HCT116 (cell line): Measurements from ENCODE around the gene GSTA2. TPM values are rescaled to one million over a fixed set of nuclear protein-coding genes. Genes with fewer than 3 reads are reported as not detected.

Source experiments
- ATAC-seq: fragments of 200-7000 bp; cut with Tn5 transposase; 2 replicates; pipeline ENCODE4 v1.9.1; 2020; ENCODE audit warnings: mild to moderate bottlenecking, moderate library complexity
- BruUV-seq: library from RNA; stranded (reverse); fragments of 400-500 nt; replicated peaks from 2 replicates; lab custom pipeline; 2021; lab: Mats Ljungman, UMichigan
- CTCF ChIA-PET: fragments of 300-600 bp; sonication (Branson Sonifier 250); formaldehyde crosslinking; loops from one replicate; lab custom pipeline; 2021; ENCODE audit warnings: antibody characterized with exemption; lab: Charles Lee
- POLR2A ChIA-PET: fragments of 300-600, 350-600 bp; sonication (Branson Sonifier 250); formaldehyde crosslinking; loops from one replicate; lab custom pipeline; 2021; ENCODE audit warnings: antibody characterized with exemption; lab: Charles Lee
- RAD21 ChIA-PET, 2 experiments: fragments of 300-600 bp; sonication (Branson Sonifier 250); formaldehyde crosslinking; loops; one replicate each; lab custom pipeline; 2023; ENCODE audit warnings: low total read pairs in 2 of 2; ENCODE audit not compliant: uncharacterized antibody in 2 of 2, unreplicated experiment in 2 of 2, low non-redundant PET in 1 of 2; lab: Charles Lee
- DNase-seq: peaks from one replicate; pipeline ENCODE4 v3.0.0-alpha.2; 2010; ENCODE audit warnings: low read depth, low spot score
- H2AFZ ChIP-seq: fragments of 200-600 bp; shearing (Covaris generic), sonication (generic); 2 replicates; pipeline ENCODE4 v1.6.1; 2017; ENCODE audit warnings: low read depth, mixed run types, mixed read lengths, antibody characterized with exemption, low read length; ENCODE audit not compliant: poor library complexity, severe bottlenecking
- H3K27ac ChIP-seq: 2 replicates; pipeline ENCODE4 v1.5.1; 2012; ENCODE audit warnings: low read depth, low read length
- H3K27me3 ChIP-seq: fragments of 200-600 bp; sonication (generic); 2 replicates; pipeline ENCODE4 v1.6.1; 2016; ENCODE audit warnings: mixed run types, low read length, mixed read lengths; ENCODE audit not compliant: insufficient read depth
- H3K36me3 ChIP-seq, 2 experiments: fragments of 200-500 bp in 1 of 2; fragments of 200-600 bp in 1 of 2; sonication (Bioruptor generic) in 1 of 2; sonication (generic) in 1 of 2; 2 replicates each; pipeline versions ENCODE4 v1.5.1 to v1.6.1; 2014 to 2016; ENCODE audit warnings: low read length in 2 of 2, inconsistent platforms in 1 of 2, mixed read lengths in 1 of 2, mixed run types in 1 of 2; ENCODE audit not compliant: insufficient read depth in 2 of 2, control insufficient read depth in 1 of 2
- H3K4me1 ChIP-seq, 2 experiments: fragments of 200-600 bp in 1 of 2; sonication (generic) in 1 of 2; 2 replicates each; pipeline versions ENCODE4 v1.5.1 to v1.6.1; 2012 to 2017; ENCODE audit warnings: low read length in 2 of 2, inconsistent platforms in 1 of 2, mild to moderate bottlenecking in 1 of 2, mixed read lengths in 1 of 2, mixed run types in 1 of 2, moderate library complexity in 1 of 2; ENCODE audit not compliant: insufficient read depth in 2 of 2, control insufficient read depth in 1 of 2
- H3K4me2 ChIP-seq: fragments of 200-600 bp; sonication (generic); 2 replicates; pipeline ENCODE4 v1.6.1; 2017; ENCODE audit warnings: mixed run types, low read length, mixed read lengths
- H3K4me3 ChIP-seq, 2 experiments: fragments of 200-600 bp in 1 of 2; sonication (generic) in 1 of 2; replicated peaks in 1 of 2; 2 replicates each; pipeline ENCODE4 v1.5.1; 2011 to 2016; ENCODE audit warnings: low read length in 2 of 2, control low read depth in 1 of 2, low read depth in 1 of 2, mild to moderate bottlenecking in 1 of 2, mixed read lengths in 1 of 2, mixed run types in 1 of 2
- H3K79me2 ChIP-seq: fragments of 200-600 bp; sonication (generic); 2 replicates; pipeline ENCODE4 v1.6.1; 2017; ENCODE audit warnings: mild to moderate bottlenecking, mixed run types, low read length, moderate library complexity, mixed read lengths; ENCODE audit not compliant: insufficient read depth
- H3K9ac ChIP-seq: fragments of 200-600 bp; sonication (generic); 2 replicates; pipeline ENCODE4 v1.6.1; 2016; ENCODE audit warnings: low read length, mixed read lengths
- H3K9me2 ChIP-seq: fragments of 200-600 bp; sonication (generic), shearing (Covaris generic); 2 replicates; pipeline ENCODE4 v1.6.1; 2017; ENCODE audit warnings: mixed run types, mild to moderate bottlenecking, moderate library complexity; ENCODE audit not compliant: insufficient read depth
- H3K9me3 ChIP-seq, 2 experiments: fragments of 200-500 bp in 1 of 2; fragments of 200-600 bp in 1 of 2; sonication (Bioruptor generic) in 1 of 2; sonication (generic) in 1 of 2; 2 replicates each; pipeline ENCODE4 v1.6.1; 2014 to 2017; ENCODE audit warnings: low read length in 2 of 2, mixed read lengths in 2 of 2, inconsistent platforms in 1 of 2, low read depth in 1 of 2, mild to moderate bottlenecking in 1 of 2, mixed run types in 1 of 2, moderate library complexity in 1 of 2; ENCODE audit not compliant: control insufficient read depth in 1 of 2, insufficient read depth in 1 of 2
- H4K20me1 ChIP-seq: fragments of 200-600 bp; sonication (generic), shearing (Covaris generic); 2 replicates; pipeline ENCODE4 v1.6.1; 2017; ENCODE audit warnings: mixed run types, mild to moderate bottlenecking, moderate library complexity; ENCODE audit not compliant: insufficient read depth
- CBX3 ChIP-seq: IDR thresholded peaks from 2 replicates; pipeline ENCODE4 v1.6.1; 2012; ENCODE audit warnings: low read depth
- CEBPB ChIP-seq: IDR thresholded peaks from 2 replicates; pipeline ENCODE4 v1.6.1; 2012; ENCODE audit warnings: low read depth
- EGR1 ChIP-seq: IDR thresholded peaks from 2 replicates; pipeline ENCODE4 v1.6.1; 2012; ENCODE audit warnings: low read depth
- ELF1 ChIP-seq: IDR thresholded peaks from 2 replicates; pipeline ENCODE4 v1.6.1; 2012; ENCODE audit warnings: low read depth, borderline replicate concordance
- EZH2 ChIP-seq: fragments of 200-600 bp; sonication (generic); IDR thresholded peaks from 2 replicates; pipeline ENCODE4 v1.6.1; 2017; ENCODE audit warnings: antibody characterized with exemption, mixed run types
- MAX ChIP-seq: IDR thresholded peaks from 2 replicates; pipeline ENCODE4 v1.6.1; 2012
- POLR2A ChIP-seq: IDR thresholded peaks from 2 replicates; pipeline ENCODE4 v1.7.0; 2011; ENCODE audit warnings: borderline replicate concordance; ENCODE audit not compliant: insufficient read depth, insufficient read length; ENCODE audit errors: extremely low read depth
- POLR2AphosphoS5 ChIP-seq: IDR thresholded peaks from 2 replicates; pipeline ENCODE4 v1.6.1; 2011; ENCODE audit warnings: mild to moderate bottlenecking, low read depth, low read length, moderate library complexity
- RAD21 ChIP-seq: IDR thresholded peaks from 2 replicates; pipeline ENCODE4 v1.6.1; 2012; ENCODE audit warnings: low read depth, mild to moderate bottlenecking
- SP1 ChIP-seq: IDR thresholded peaks from 2 replicates; pipeline ENCODE4 v1.6.1; 2012; ENCODE audit warnings: low read depth
- SRF ChIP-seq: IDR thresholded peaks from 2 replicates; pipeline ENCODE4 v1.6.1; 2012; ENCODE audit warnings: low read depth
- YY1 ChIP-seq: IDR thresholded peaks from 2 replicates; pipeline ENCODE4 v1.6.1; 2011; ENCODE audit warnings: low read length, low read depth, moderate library complexity, mild to moderate bottlenecking; ENCODE audit not compliant: insufficient replicate concordance; ENCODE audit errors: extremely low read depth
- ZFX ChIP-seq: fragments of 450-650 bp; IDR thresholded peaks from 2 replicates; pipeline ENCODE4 v1.6.1; 2017
- intact Hi-C: fragments of 100-400 bp; cut with micrococcal nuclease; formaldehyde crosslinking; loops from 2 replicates; pipeline ENCODE4 v1.10.0; 2022
- total RNA-seq: library from RNA; stranded (reverse); gene quantifications from one replicate; pipeline ENCODE4 v1.2.1, GENCODE V29; 2021; ENCODE audit not compliant: unreplicated experiment

The GSTA2 gene
- total RNA-seq, 1 experiment from 2014 or later = not detected

- intact Hi-C loops = no loop called here
- H3K79me2 ChIP-seq = no peaks in the 10 kb centered on the region
- no peaks in the 10 kb centered on the region for H3K27me3 ChIP-seq
- no peaks in the 10 kb centered on the region for H3K9me3 ChIP-seq
- no peak overlapping the region for H2AFZ ChIP-seq
- H3K4me2 ChIP-seq = no peak overlapping the region
- H3K9me2 ChIP-seq = no peaks in the 10 kb centered on the region
- no TSS peak for BruUV-seq
- TF ChIP-seq POLR2AphosphoS5 (no peak), YY1 (no peak), POLR2A (no peak), RAD21 (no peak), CBX3 (no peak), ZFX (no peak), MAX (no peak), ELF1 (no peak), CEBPB (no peak)
- TF ChIP-seq, all 23 proteins: peak for 0
- ATAC-seq (no peak), DNase-seq (no peak)
- RAD21 ChIA-PET = interaction anchor here in 1 of 2 experiments (0.7 kb wide), 1 partner anchor 263 kb away, joined by 4 read pairs; the partner anchor contains the start of gene GSTA4
- Histone ChIP-seq H3K9ac (no peak overlapping the region), H4K20me1 (no peaks in the 10 kb centered on the region), H3K4me3 (no peak overlapping the region), H3K4me1 (no peaks in the 10 kb centered on the region), H3K27ac (no peak overlapping the region), H3K36me3 (no peaks in the 10 kb centered on the region)
- CTCF ChIA-PET = no interaction called here
- POLR2A ChIA-PET = no interaction called here
These were observed 31.6 kb downstream of the GSTA2 start for GRCh38 chr6:52731719-52732118.

- Histone ChIP-seq H2AFZ (no peak overlapping the region), H4K20me1 (no peaks in the 10 kb centered on the region), H3K9me2 (no peaks in the 10 kb centered on the region), H3K4me2 (no peak overlapping the region), H3K4me3 (no peak overlapping the region), H3K9ac (no peak overlapping the region), H3K4me1 (peaks cover 0 to 14% of the 10 kb centered on the region in 2 experiments; a peak in 1 of 4 replicates), H3K27me3 (no peaks in the 10 kb centered on the region), H3K36me3 (no peaks in the 10 kb centered on the region), H3K9me3 (no peaks in the 10 kb centered on the region), H3K27ac (no peak overlapping the region), H3K79me2 (no peaks in the 10 kb centered on the region)
- intact Hi-C loops = no loop called here
- POLR2A ChIA-PET = no interaction called here
- RAD21 ChIA-PET = no interaction called here
- CTCF ChIA-PET = no interaction called here
- no peak for ATAC-seq
- DNase-seq = no peak
- TF ChIP-seq CBX3 (no peak), CEBPB (no peak), ELF1 (no peak), RAD21 (no peak), EZH2 (no peak), POLR2A (no peak), EGR1 (no peak), POLR2AphosphoS5 (no peak), SRF (no peak), YY1 (no peak), SP1 (no peak), ZFX (no peak)
- no TSS peak for BruUV-seq
These were observed 33.7 kb downstream of the GSTA2 start for GRCh38 chr6:52729576-52729975.
